Hematopoietic multipotent progenitor cell treated with erythropoietin and hydrocortisone succinate and interleukin-3 and kit ligand, for 4 days (in vitro differentiated cells): ENCODE measurements around the gene CDKAL1.
"Not testable (repeated sequence)": the region's sequence is repeated elsewhere in the genome, so short reads cannot be mapped to it uniquely, and the experiment has no call there.

Source experiments
- DNase-seq: peaks from one replicate; pipeline ENCODE4 v3.0.0-alpha.2; 2015

CDKAL1 gene

DNA sequence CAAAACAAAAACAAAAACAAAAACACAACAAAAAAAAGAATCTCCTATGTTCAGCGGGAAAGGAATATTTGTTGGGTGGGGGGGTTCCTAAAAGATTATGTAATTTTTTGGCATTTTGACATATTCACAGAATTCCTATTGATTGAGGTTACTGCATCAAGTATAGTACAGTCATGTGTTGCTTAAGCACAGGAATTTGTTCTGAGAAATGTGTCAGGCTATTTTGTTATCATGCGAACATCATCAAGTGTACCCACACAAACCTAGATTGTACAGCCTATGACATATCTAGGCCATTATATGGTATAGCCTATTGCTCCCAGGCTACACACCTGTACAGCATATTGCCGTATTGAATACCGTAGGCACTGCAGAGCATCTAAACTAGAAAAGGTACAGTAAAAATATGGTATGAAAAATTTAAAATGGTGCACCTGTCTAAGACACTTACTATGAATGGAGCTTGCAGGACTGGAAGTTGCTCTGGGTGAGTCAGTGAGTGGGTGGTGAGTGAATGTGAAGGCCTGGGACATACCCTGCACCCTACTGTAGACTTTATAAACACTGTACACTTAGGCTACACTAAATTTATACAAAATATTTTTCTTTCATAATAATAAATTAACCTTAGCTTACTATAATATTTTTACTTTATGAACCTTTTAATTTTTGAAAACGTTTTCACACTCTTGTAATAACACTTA is 110.6 kb downstream of the CDKAL1 start:
- DNase-seq, result no peak

DNA sequence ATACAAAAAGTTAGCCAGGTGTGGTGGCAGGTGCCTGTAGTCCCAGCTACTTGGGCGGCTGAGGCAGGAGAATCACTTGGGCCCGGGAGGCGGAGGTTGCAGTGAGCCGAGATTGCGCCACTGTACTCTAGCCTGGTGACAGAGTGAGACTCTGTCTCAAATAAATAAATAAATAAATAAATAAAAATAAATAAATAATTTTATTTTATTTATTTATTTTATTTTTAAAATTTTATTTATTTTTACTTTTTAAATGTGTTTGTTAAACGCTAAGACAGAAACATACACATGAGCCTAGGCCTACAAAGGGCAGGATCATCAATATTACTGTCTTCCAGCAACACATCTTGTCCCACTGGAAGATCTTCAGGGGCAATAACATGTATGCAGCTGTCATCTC is 111.3 kb downstream of the CDKAL1 start:
- not testable (repeated sequence) for DNase-seq

DNA sequence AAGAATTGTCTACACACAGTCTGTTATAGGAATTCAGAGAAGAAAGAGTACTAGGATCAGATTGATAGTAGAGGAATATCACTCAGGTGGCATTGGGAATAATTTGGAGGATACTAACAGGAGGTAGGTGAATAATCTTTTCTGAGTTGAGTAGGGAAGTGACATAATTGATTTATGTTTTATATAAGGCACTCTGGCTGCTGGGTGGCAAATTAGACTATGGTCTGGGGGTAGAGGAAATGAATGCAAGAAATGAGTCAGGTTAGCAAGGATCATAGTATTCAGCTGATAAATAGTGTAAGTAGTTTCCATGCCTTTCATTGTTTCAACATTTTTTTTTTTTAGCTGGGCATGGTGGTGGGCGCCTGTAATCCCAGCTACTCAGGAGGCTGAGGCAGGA is 113.3 kb downstream of the CDKAL1 start:
- no peak for DNase-seq

DNA sequence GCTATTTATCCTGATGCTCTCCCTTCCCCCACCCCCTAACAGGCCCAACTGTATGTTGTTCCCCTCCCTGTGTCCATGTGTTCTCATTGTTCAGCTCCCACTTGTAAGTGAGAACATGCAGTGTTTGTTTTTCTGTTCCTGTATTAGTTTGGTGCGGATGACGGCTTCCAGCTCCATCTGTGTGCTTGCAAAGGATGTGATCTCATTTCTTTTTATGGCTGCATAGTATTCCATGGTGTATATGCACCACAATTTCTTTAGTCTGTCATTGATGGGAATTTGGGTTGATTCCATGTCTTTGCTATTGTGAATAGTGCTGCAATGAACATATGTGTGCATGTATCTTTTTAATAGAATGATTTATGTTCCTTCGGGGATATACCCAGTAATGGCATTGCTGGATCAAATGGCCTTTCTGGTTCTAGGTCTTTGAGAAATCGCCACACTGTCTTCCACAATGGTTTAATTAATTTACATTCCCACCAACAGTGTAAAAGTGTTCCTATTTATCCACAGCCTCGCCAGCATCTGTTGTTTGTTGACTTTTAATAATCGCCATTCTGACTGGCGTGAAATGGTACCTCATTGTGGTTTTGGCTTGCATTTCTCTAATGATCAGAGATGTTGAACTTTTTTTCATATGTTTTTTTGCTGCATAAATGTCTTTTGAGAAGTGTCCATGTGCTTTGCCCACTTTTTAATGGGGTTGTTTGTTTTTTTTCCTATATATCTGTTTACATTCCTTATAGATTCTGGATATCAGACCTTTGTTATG is 115.6 kb downstream of the CDKAL1 start:
- not testable (repeated sequence) for DNase-seq

DNA sequence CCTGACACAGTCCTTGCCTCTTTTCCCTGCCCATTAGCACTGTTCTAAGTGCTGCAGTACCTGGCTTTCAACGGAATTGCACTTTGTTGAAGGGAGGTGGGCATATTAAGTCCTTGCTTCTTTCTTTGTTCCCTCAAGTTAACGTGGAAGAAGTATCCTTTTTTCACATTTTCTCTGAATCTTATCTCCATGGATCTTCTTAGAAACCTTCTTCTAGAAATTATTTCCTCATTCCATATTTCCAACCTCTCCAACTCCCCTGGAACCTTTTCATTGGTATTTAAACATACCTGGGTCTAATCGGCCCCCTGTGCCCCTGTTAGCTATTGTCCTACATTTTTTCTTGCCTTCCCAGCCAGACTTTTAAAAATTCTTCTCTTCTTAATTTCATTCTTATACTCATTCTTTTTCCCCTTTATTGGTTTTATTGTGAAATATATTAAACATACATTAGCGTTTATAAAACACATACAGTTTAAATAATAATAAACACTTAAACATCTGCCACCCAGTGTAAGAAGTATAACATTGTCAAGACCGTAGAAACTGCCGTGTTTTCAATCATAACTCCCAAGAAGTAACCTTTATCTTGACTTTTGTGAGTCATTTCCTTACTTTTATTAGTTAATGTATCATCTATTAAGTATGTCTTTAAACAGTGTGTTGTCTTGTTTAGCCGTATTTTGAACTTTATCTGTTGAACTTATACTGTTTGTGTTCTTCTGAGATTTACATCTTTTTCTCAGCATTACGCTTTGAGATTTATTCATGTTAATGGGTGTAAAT is 118.2 kb downstream of the CDKAL1 start:
- peak; percentile 67 for DNase-seq

DNA sequence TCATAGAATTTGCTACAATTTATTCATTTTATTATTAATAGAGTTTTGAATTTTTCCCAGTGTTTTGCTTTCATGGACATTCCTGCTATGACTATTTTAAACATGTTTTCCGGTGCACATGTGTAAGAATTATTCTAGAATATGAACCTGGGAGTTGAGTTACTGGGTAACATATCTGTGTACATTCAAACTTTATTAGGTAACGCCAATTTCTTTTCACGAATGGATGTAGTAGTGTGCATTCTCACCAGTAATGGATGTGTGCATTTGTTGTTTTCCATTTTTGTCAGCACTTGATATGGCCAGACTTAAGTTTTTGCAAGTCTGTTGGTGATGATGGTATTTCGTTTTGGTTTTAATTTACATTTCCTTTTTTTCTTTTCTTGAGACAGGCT is 118.8 kb downstream of the CDKAL1 start:
- no peak for DNase-seq

DNA sequence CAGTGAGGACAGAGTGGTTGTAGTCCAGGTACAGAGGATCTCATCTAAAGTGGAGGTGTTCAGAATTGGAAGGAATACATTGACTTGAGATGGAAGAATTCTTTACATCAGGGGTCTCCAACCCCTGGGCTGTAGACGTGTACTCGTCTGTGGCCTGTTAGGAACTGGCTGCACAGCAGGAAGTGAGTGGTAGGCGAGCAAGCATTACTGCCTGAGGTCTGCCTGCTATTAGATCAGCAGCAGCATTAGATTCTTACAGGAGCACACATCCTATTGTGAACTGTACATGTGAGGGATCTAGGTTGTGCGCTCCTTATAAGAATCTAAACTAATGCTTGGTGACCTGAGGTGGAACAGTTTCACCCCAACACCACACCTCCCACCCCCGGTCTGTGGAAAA is 121.1 kb downstream of the CDKAL1 start:
- peak; percentile 17 for DNase-seq

DNA sequence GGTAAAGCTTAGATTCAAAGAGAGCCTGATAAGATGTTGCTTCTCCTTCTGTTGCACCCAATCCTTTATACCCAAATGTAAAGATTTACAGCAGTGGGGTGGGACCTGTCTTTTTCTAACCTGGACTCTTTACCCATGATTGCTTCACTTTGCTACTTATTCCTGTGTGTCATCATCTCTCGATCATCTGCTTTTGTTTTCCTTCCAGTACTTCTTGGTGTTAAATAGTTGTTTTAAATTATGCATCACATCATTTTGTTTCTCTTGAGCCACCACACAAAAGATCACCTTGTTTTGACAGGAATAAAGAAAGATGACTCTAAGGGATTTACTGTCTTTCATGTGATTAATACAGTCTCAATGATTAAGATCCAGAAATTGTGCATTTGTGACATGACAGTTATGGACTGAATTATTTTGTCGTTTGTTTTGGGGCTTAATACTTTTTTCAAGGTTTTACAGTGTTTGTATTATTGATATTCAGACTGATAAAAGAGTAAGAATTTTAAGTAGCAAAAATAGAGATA is 123.1 kb downstream of the CDKAL1 start:
- no peak for DNase-seq

DNA sequence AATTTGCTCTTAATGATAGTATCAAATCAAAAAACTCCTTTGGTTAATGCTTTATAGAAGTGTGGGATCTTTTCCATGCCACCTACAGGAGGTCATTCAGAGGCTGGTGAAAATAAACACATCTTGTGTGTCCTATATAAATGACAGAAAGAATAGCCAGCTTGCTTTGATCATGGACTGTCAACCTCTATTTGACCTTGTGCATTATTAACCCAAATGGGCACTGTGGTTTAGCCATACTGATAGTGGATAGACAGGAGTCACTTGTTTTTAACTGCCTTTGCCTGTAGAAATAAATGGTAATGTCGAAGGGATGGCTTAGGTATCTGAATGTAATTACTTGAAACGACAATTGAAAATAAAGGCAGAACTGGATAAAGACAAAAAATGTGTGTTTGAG is 123.8 kb downstream of the CDKAL1 start:
- DNase-seq, result no peak

DNA sequence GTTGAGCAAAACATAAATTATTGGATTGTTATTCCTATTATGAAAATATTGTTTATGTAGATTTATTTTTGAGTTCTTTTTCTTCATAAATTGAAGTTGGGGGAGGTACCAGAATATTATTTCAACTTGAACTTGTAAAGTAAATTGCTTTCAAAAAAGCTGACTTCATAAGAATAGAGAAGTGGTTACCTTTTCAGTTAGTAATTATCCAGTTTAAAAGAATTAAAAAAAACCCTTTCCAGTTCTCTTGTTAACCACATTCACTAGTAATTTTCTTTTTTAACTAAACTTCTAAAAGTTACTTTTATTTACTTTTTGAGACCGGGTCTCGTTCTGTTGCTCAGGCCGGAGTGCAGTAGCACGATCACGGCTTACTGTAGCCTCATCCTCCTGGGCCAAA is 124.3 kb downstream of the CDKAL1 start:
- DNase-seq, result peak; percentile 35

DNA sequence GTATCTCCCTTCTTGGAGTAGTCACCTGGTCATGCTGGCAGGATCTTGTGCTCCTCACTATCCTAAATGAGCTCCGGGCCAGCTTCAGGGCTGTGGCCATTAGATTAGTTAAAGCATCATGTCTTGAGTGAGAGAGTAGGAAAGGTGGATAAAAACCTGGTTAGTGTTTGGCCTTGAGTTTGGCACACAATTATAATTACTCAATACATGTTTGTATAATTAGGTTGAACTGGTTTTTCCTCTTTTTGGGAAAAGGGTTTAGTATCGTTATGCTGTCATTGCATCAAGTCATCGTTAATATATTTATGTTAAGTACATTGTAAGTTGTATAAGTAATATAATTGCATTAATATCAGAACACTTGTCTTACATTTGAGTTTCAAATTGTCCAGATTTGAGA is 126.3 kb downstream of the CDKAL1 start:
- DNase-seq, result no peak

DNA sequence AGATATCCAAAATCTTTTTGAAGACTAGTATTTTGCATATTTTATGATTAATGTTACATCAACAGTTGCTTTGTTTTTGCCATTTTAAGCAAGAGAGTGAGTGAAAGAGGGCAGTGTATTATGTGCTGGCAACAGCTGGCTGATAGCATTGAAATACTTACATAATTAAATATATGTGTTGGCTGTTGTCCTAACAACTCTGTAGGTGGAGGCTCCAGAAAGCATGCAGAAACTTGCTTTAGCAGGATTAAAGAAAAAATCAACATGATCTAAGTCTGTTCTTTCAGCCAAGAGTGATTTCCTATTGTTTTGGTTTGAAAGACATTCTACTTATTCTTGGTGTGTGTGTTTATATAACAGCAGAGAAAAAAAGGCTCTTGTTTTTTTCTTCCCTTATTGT is 127.5 kb downstream of the CDKAL1 start:
- peak; percentile 26 for DNase-seq

DNA sequence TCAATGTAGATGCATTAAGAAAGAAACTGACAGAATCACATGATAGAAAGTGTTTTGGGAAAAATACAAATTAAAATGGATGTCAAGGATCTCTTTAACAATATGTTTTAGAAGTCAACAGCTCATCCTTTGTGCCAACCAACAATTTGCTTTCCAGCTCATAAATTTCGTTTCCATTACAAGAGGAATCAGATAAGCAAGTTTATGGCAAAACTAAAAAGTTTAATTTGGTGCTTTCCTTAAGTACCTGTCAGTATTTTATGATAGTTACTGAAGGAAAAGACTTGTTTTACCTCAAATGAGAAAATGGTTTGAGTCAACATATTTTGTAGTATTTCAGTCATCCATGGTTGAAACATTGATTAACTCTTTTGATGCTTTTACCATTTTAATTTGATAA is 130.0 kb downstream of the CDKAL1 start:
- no peak for DNase-seq

DNA sequence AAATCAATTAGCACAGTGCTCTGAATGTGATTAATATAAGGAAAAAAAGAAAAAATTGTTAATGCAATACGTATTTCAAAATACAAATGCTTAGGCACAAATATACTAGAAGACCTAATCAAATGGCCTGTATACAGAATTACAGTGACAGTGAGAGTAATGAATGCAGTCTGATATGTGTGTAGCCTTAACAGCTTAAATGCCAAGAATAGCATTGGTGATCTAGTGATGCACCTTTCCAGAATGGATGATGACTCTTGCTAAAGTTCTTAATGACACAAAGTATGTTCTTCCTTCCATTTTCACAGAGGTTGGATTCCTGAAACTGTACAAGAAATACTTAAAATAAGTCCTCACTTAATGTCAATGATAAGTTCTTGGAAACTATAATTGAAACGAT is 131.0 kb downstream of the CDKAL1 start:
- no peak for DNase-seq

DNA sequence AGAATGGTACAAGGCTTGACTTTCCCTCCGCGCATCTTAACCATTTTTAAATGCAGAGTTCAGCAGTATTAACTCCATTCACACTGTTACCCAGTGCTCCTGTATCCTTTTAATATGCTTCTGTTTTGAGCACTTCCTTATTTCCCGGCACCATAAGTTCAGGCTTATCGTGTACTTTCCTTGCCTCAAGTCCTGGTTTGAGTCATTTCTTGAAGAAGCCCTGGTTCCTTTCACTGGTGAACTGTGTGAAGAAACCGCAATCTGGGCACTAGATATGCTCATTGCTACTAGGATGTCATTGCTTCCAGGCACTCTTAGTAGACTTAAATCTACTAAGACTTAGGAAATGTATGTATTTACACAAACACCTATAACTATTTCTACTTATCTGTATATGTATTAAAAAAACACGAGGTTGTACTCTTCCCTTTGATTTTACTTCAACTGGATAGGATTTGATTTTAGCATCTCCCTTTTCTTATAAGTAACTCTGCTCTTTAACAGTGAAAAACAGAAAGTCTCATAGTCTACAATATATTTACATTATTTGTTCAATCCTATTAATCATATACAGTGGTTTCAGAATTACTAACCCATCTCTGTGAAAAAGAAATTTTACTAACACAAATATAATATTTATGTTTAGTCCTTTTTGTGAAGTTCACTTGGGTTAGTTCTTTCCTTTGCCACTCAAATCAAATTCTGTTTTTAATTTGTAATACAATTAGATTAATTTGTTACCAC is 135.5 kb downstream of the CDKAL1 start:
- DNase-seq, result peak; percentile 35

DNA sequence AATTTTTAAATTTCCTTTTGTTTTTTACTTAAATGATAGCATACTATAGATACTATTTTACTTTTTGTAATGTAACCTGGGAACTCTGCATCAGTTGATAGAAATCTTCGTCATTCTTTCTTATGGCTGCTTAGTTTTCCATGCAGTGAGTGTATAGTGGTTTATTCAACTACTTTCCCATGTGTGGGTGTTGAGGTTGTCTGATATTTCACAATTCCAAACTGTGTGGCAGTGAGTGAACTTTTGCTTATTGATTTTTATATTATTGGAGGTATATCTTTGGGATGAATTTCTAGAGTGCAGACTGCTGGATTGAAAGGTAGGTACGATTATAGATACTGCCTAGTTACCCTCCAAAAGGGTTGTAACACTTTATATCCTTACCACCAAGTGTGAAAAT is 136.5 kb downstream of the CDKAL1 start:
- no peak for DNase-seq

DNA sequence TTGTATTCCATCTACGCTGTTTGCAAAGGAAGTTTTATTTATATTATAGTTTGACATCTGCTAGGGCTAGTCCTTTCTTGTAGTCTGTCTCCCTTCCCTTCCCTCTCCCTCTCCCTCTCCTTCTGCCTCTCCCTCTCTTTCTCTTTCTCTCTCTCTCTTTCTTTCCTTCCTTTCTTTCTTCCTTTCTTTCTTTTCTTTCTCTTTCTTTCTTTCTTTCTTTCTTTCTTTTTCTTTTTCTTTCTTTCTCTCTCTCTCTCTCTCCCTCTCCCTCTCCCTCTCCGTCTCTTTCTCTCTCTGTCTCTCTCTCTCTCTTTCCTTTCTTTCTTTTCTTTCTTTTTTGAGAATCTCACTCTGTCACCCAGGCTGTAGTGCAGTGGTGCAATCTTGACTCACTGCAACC is 137.8 kb downstream of the CDKAL1 start:
- no peak for DNase-seq

DNA sequence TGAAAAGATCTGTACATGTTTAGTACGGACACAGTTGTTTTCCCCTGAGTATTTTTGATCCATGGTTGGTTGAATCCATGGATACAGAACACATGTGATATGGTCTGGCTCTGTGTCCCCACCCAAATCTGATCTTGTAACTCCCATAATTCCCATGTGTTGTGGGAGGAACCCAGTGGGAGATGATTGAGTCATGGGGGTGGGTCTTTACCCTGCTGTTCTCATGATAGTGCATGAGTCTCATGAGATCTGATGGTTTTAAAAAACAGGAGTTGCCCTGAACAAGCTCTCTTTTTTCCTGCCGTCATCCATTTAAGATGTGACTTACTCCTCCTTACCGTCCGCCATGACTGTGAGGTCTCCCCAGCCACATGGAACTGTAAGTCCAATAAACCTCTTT is 139.2 kb downstream of the CDKAL1 start:
- no peak for DNase-seq

DNA sequence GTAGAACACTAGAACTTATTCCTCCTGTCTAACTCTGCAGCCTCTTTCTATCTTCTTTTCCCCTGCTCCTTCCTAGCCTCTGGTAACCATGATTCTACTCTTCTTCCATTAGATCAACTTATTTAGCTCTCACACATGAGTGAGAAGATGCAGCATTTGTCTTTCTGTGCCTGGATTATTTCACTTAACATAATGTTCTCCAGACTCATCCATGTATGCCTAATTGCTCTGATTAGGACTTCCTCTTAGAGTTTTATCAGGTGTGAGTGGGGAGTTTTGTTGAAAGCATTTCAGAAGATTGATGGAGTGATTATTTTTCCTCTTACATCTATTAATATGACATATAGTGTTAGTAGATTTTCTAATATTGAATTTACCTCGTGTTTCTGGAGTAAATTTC is 140.4 kb downstream of the CDKAL1 start:
- no peak for DNase-seq

DNA sequence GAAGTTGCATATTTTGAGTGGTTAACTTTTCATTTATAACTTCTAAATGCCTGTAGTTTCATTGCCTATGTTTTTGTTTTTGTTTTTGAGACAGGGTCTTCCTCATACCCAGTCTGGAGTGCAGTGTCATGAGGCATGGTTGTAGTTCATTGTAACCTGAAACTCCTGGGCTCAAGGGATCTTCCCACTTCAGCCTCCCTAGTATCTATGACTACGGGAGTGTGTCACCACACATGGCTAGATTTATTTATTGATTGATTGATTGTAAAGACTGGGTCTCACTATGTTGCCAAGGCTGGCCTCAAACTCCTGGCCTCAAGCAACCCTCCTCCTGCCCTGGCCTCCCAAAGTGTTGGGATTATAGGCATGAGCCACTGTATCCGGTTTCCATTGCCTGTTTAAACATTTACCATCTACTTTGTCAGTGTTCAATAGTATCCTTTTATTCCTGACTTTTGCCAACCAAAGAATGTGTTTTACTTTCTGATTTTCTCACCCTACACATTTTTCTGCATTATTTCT is 144.6 kb downstream of the CDKAL1 start:
- DNase-seq, result no peak

DNA sequence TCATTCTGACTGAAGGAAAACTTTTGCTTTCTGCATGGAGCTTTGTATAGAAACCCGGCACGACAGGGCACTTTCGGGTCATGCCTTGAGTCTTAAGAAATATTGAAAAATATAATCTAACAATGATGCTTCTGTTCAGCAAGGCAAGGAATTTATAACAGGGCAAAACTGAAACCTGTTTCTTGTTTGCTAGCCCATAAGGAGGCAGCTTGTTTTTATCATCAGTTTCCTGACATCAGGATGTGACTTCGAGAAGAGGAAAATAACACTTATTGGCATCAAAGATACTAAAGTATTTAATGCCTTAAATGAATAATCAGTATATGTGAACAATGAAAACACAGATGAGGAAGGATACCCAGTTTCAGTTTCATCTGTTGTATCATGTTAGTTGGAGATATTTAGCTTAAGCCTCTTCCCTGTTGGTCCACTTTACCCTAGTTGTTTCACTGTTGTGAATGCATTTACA is 146.5 kb downstream of the CDKAL1 start:
- no peak for DNase-seq

DNA sequence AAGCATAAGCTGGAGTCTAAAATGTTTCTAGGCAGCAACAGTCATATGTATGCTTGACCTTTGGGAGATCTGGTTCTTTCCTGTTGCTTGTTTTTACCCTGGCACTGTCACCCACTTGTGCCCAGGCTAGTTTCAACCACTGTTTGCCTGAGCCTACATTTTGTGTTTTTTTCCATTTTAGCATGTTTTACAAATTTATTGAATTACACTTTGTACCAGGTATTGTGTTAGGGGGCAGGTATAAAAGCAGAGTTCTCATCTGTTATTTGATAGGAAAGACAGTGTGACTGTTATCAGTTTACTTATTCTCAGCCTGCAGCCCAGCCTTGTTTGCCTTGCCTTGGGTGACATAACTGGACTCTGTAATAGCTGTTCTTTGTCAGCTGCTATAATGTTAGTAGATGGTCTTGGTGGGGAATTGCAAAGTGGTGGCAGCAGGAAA is 147.0 kb downstream of the CDKAL1 start:
- no peak for DNase-seq
